Stimulated activated CD8-positive, alpha-beta memory T cell treated with anti-CD3 and anti-CD28 coated beads, Interleukin-2, amount 100 ng/mL, for 1 hour (primary cell): ENCODE results near the gene NXT1.

ENCODE experiments used
- DNase-seq, 2 donors: peaks; one replicate each; pipeline ENCODE4 v3.0.0-alpha.2; 2020; ENCODE audit warnings: low read depth in 2 of 2

Gene NXT1

GRCh38 chr20:23360531-23360930 is 9.9 kb downstream of the NXT1 start:
- no peak for DNase-seq

GRCh38 chr20:23361119-23361475 is 10.5 kb downstream of the NXT1 start:
- no peak for DNase-seq

GRCh38 chr20:23361476-23362391 is 11.1 kb downstream of the NXT1 start, which contains the start of gene GZF1:
Gene GZF1 (plus strand): TSS chr20:23362182. CDS start chr20:23364384, 2,202 bp downstream.
- DNase-seq: peak; percentile 95 to 98

GRCh38 chr20:23362392-23363256 is 12.0 kb downstream of the NXT1 start:
- DNase-seq: no peak

GRCh38 chr20:23363257-23363649 is 12.7 kb downstream of the NXT1 start:
- no peak for DNase-seq

- DNase-seq: no peak
Measured at GRCh38 chr20:23365390-23366165, 15.0 kb downstream of the NXT1 start.

GRCh38 chr20:23366384-23366783 is 15.8 kb downstream of the NXT1 start:
- no peak for DNase-seq

GRCh38 chr20:23367770-23368169 is 17.2 kb downstream of the NXT1 start:
- DNase-seq: no peak

GRCh38 chr20:23368316-23369071 is 17.9 kb downstream of the NXT1 start:
- DNase-seq: no peak

- no peak for DNase-seq
Measured at GRCh38 chr20:23369072-23369823, 18.7 kb downstream of the NXT1 start.

- DNase-seq: no peak
Measured at GRCh38 chr20:23370274-23370673, 19.7 kb downstream of the NXT1 start.

- DNase-seq: no peak
Measured at GRCh38 chr20:23370873-23371272, 20.3 kb downstream of the NXT1 start.

- DNase-seq: no peak
Measured at GRCh38 chr20:23371496-23371895, 20.9 kb downstream of the NXT1 start.

- no peak for DNase-seq
Measured at GRCh38 chr20:23374441-23374840, 23.9 kb downstream of the NXT1 start.

- no peak for DNase-seq
Measured at GRCh38 chr20:23375827-23376226, 25.2 kb downstream of the NXT1 start.

GRCh38 chr20:23379772-23380171 is 29.2 kb downstream of the NXT1 start:
- DNase-seq: no peak

- DNase-seq: no peak
Measured at GRCh38 chr20:23381876-23382275, 31.3 kb downstream of the NXT1 start.

GRCh38 chr20:23386304-23387117 is 35.9 kb downstream of the NXT1 start:
- no peak for DNase-seq

- DNase-seq: no peak
Measured at GRCh38 chr20:23387118-23387443, 36.5 kb downstream of the NXT1 start.
